Right forelimb (tissue), 1 donor: ENCODE results near the gene CTTNBP2.

Source experiments
- DNase-seq: peaks from one replicate; pipeline ENCODE4 v3.0.0-alpha.2; 2018

The CTTNBP2 gene

DNA sequence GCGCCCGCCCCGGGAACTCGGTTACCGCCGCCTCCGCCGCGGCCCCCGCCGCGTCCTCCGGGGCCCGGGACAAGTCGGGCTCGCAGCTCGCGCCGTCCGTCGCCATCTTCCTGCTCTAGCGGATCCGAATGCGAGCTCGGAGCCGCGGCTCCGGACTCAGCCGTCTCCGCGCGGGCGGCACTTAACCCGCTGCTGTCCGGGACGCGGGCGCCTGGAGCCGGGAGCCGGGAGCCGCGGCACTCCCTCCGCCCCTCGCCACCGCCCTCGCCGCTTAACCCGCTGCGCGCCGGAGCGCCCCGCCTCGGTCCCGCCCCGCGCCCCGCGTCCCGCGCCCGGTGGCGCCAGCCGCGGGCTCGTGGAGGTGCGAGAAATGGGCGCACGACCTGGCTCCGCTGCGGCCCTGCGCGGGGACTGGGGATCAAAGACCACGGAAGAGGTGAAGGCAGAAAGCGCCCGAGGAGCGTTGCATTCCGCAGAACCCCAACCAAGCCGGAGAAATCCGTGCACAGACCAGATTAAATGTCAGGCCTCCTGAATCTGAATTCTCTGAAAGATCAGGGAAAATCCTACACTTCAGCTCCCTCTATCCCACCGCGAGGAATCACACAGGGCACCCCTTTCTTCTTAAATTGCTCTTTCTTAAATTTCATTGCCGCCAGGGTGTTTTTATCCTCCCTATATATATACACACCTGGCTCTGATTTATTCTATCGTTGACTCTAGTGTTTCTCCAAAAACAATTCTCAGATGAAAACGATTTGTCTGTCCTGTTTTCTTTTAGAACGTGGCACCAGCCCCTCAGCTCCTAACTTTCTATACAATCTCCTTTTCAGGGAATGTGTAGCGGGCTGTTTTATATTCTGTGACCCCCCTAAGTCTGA, at the start of gene CTTNBP2:
TSS of gene CTTNBP2 (minus strand) at position 132 of the 881 bp plus-strand sequence. CDS start at position 106, 26 bp downstream.
- DNase-seq, result peak; percentile 76

GRCh38 chr7:117916309-117916708, 43.1 kb upstream of the CTTNBP2 start:
- no peak for DNase-seq

GRCh38 chr7:117912421-117912820, 39.2 kb upstream of the CTTNBP2 start:
- DNase-seq, result no peak

GRCh38 chr7:117908031-117908795, 35.0 kb upstream of the CTTNBP2 start:
- DNase-seq, result no peak

- DNase-seq, result no peak
These were observed 33.9 kb upstream of the CTTNBP2 start for GRCh38 chr7:117907049-117907640.

DNA sequence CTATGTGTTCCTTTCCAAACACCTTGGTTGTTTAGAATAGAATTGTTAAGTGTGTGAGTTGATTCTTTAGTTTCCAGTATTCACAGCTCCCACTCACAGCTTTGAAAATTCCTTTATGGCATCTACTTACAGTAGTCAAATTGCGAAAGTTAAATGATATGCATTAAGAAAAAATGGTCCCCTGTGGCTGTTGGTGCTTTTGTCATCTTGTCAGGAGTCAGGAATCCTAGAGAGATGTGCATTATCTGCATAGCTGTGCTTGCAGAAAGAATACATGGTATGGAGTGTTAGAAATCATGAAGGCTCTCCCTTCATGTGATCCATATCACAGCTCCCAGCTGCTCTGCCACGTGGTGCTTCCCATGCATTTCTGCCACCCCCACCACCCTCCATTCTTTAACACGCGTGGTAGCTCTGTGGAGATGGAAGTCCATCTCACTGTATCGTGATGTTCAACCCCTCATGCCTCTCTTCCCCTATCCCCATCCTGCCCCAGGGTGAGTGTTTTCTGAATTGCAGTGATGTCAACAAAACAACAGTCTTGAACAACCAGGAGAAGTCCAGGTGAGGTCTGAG, 29.2 kb upstream of the CTTNBP2 start:
- no peak for DNase-seq

DNA sequence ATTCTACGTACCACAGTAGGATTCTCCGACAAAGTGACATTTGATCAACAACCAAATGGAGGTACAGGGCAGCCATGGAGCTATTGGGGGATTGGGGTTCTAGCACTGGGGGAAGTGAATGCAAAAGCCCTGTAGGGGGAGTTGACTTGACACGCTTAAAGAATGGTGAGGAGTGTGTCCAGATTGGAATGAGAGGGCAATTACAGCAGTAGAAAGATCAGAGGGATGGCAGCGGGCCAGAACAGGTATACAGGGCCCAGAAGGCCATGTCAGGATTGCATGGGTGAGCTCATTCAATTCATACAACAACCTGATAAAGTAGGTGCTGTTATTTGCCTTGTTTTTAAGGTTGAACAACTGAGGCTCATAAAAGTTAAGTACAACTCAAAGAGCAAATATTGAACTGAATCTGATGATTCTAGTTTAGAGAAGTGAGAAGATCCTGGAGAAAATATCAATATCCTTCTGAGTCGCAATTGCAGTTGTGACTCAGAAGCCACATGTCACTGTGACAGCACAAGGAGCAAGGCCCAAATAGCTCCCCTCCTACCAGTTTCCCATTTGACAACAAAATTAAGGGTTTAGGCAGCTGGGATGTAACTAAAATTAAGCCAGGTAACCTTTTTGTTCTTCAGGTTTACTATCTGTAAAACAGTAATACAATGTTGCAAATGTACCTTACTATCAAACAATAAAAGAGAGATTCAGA, 28.0 kb upstream of the CTTNBP2 start:
- DNase-seq, result no peak

- DNase-seq, result no peak
These were observed 23.1 kb upstream of the CTTNBP2 start for GRCh38 chr7:117896339-117896738.

GRCh38 chr7:117895276-117895675, 22.0 kb upstream of the CTTNBP2 start:
- DNase-seq, result no peak

DNA sequence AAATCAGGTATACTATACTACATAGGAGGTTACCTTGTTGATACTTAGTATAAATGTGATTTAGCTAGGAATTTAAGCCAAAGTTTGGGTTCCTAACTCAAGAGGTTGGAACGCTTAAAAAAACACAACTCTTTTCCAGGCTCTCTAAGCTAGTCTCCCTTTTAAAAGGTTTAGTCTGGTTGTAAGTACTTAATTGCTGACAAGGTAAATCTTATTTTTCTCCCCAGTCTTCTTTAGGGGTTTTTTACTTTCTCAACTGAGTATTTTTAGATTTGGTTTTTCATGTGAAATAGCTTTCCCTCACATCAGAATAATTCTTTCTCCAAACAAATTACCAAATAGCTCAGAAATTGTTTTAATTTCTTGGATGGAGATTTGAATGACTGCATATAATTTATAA, 20.8 kb upstream of the CTTNBP2 start:
- DNase-seq, result no peak

GRCh38 chr7:117892821-117893220, 19.6 kb upstream of the CTTNBP2 start:
- no peak for DNase-seq

DNA sequence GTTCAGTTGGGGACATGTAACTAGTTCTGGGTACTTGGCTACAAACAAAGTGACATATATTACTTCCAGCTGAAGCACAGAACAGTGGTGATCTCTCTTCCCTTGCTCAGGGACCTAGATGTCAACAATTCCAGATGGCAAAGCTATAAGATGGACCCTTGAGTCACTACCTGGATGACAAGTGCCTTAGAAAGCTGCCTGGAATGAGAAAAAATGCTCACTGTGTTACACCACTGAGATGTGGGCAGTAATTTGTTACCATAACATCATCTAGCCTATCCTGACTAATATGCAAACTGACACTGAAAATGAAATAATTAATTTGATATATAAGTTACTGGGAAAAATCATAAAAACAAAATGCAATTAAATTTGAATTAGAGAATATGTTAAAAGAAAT, 16.4 kb upstream of the CTTNBP2 start:
- no peak for DNase-seq

- DNase-seq, result no peak
These were observed 15.4 kb upstream of the CTTNBP2 start for GRCh38 chr7:117888627-117889026.

DNA sequence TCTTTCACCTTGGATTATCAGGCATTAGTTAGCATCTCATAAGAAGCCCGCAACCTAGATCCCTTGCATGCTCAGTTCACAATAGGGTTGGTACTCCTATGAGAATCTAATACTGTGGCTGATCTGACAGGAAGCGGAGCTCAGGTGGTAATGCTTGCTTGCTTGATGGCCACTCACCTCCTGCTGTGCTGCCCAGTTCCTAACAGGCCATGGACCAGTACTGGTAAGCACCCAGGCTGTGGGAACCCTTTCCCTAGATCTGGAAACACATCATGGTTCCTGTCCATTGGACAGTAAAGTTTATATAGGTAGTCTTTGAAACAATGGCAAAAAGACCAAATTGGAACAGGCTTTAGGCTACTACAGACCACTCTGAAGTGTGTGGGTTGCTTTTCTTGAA, 9.4 kb upstream of the CTTNBP2 start:
- DNase-seq, result no peak

DNA sequence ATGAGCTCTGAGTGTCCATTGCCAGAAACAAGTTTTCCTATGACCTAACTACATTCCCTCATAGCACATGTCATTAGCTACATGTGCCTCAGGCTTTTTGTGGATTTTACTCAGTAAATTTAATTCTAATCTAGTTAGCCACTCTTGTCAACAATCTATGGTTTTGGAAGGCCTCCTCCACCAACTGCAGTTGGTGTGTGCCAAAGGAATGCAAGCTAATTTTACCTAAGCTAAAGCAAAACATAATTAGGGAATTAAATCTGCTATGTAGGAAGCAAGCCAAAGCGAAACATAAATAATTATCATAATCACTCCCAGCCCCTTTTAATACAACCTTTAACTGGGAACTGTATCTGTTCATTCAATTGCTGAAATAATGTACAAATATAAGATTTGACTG, 3.5 kb upstream of the CTTNBP2 start:
- DNase-seq, result no peak

DNA sequence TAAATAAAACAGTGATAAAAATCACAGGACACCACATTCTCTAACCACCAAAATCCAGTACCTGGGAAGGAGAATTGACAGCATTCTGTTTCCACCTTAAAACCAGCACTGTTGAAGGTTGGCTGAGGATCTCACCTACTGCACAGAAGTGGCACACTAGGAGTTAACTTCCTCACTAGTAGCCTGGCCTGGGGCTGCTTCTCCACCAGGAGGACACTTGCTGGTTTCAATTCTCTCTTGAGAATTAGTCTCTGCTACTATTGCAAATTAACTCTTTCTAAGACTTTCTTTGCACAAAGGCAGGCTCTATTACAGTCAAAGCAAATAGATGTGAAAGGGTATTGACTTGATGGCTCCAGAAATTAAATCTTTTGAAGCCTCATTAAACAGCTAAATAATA, 2.3 kb upstream of the CTTNBP2 start:
- no peak for DNase-seq

GRCh38 chr7:117874191-117874700, 1.0 kb upstream of the CTTNBP2 start:
- no peak for DNase-seq

DNA sequence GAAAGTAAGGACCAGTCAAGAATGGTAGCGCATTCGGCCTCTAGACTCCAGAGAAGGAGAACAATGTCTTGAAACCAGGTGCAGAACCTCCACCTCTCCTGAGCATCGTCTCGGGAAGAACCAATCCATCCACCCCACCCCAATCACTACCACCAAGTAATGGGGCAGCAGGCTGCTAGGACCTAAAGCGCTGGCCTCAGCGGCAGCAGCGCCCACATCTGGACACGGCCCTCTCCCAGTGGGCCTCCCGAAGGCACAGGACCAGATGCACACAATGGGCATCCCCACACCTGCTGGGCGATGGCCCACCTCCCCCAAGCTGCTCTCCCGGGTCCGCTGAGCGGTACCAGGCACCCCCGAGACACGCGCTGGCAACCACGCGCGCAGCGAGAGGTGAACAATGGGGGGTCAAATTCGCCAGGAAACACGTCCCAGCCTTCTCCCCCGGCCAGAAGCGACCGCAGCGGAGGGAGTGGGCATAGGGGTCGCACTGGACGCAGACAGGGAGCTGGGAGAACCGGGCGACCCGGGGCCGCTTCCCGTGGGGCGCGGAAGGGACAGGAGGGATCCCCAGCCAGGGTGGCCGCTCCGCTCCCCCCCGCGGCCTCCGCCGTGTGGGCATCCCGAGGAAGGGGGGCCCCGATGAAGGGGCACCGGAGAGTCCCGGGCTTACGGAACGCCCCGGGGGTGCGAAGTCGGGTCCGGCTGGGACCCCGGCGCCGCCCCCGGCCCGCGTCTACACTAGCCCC, 506 bp downstream of the CTTNBP2 start:
- DNase-seq, result peak; percentile 48

DNA sequence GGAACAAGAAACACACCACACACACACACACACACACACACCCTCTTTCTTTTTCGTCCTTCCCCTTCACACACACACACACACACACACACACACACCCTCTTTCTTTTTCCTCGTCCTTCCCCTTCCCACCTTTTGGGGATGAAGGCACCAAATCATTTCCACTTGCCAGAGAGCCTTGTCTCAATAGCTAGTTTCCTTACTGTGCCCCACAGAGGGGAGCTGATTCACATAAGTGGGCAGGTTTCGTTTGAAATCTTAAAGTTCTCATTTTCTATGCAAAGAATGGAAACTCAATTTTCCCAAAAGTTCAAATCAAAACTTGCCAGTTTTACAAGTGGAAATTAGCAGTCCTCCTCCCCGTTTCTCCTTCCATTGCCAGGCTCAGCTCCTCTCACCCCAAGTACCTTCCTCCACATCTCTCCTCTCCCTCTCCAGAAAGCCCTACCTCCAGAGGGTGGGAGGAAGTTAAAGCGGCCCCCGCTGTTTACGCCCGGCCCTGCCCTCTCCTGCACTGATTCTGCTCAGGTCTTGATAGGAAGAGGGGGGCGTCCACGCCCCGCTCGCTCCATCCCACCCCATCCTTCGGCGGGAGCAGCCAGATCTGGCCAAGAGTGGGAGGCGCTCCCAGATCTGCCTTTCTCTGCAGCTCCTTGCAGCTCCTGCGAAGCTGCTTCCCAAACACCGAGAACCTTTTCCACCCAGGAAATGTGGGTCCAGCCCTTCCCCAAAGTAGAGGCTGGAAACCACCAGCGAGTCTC, 1.3 kb downstream of the CTTNBP2 start:
- DNase-seq, result peak; percentile 62

GRCh38 chr7:117871401-117871777, 1.9 kb downstream of the CTTNBP2 start:
- no peak for DNase-seq
